ENCODE data around the gene GRK7.
"Not testable (repeated sequence)": the region's sequence is repeated elsewhere in the genome, so short reads cannot be mapped to it uniquely, and the experiment has no call there.

The GRK7 gene

DNA sequence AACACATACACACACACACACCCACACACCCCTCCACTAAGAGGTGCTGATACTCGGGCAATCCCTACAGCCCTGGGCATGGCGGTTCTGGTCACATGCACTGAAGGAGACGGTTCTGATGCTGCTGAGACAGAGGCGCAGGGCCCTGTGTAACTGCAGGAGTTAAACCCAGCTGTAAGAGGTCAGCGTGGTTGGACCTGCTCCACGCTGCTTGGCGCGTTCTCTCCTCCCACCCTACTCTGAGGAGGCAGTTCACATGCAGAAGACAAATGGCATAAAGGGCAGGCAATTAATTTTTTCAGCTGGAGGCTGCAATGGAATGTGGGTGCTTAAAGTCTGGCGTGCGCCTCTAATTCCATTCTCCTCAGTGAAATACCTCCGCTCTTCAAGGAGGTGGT is 35.2 kb downstream of the GRK7 start:
- H3K4me3 ChIP-seq (ENCODE audit: low read depth, low read length), result no peak overlapping the region
- DNase-seq (ENCODE audit: low read depth), result peak; percentile 30
- no peak for TF ChIP-seq MYC (IDR thresholded peaks at IDR 0.05; ENCODE audit: low read depth, low read length)
- TF ChIP-seq CTCF (IDR thresholded peaks at IDR 0.05; ENCODE audit: low read depth, low read length), result no peak
- TF ChIP-seq POLR2A (IDR thresholded peaks at IDR 0.05; ENCODE audit: extremely low read depth, insufficient read length), result no peak
- no peak for TF ChIP-seq MAX (IDR thresholded peaks at IDR 0.05; ENCODE audit: low read depth, low read length)

DNA sequence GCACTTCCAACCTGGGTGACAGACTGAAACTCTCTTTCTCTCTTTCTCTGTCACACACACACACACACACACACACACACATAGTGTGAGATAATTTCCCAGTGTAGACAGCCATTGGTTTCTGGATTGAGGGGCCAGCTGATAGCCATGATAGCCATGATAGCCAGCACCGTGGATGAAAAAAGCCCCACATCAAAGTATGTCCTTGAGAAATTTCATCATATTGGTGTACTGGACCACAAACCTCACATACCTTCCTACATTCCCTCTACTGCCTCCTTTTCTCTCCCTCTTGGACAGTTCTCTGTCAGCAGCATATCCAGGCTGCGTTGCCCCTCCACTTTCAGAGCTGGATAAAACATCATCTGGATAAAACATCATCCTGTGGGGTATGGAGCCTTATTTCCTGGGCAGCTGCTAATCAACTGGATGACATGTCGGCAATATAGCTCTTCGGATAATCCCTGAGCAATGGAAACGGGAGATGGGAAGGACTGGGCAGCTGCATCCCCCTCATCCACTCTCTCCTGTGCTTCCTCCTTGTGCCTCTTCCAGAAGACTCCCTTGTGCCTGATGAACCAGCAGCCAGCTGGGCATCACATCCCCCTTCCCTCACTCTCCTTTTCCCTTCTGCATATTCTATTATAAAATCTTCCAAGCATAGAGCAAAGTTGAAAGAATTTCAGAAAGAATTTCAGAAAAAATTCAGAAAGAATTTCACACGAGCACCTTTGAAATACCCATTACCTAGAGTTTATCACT is 39.3 kb downstream of the GRK7 start:
- no peak overlapping the region for H3K4me3 ChIP-seq (ENCODE audit: low read depth, low read length)
- no peak for DNase-seq (ENCODE audit: low read depth)
- TF ChIP-seq CTCF (IDR thresholded peaks at IDR 0.05; ENCODE audit: low read depth, low read length), result no peak
- TF ChIP-seq POLR2A (IDR thresholded peaks at IDR 0.05; ENCODE audit: extremely low read depth, insufficient read length), result no peak
- no peak for TF ChIP-seq MYC (IDR thresholded peaks at IDR 0.05; ENCODE audit: low read depth, low read length)
- no peak for TF ChIP-seq MAX (IDR thresholded peaks at IDR 0.05; ENCODE audit: low read depth, low read length)

- not testable (repeated sequence) for DNase-seq (ENCODE audit: low read depth); H3K4me3 ChIP-seq (ENCODE audit: low read depth, low read length)
These were observed 40.3 kb downstream of the GRK7 start for GRCh38 chr3:141803538-141803937.

- TF ChIP-seq CTCF (IDR thresholded peaks at IDR 0.05; ENCODE audit: low read depth, low read length) (no peak), MYC (IDR thresholded peaks at IDR 0.05; ENCODE audit: low read depth, low read length) (no peak), MAX (IDR thresholded peaks at IDR 0.05; ENCODE audit: low read depth, low read length) (no peak), POLR2A (IDR thresholded peaks at IDR 0.05; ENCODE audit: extremely low read depth, insufficient read length) (no peak)
These were observed 41.2 kb downstream of the GRK7 start for GRCh38 chr3:141804447-141804777.

DNA sequence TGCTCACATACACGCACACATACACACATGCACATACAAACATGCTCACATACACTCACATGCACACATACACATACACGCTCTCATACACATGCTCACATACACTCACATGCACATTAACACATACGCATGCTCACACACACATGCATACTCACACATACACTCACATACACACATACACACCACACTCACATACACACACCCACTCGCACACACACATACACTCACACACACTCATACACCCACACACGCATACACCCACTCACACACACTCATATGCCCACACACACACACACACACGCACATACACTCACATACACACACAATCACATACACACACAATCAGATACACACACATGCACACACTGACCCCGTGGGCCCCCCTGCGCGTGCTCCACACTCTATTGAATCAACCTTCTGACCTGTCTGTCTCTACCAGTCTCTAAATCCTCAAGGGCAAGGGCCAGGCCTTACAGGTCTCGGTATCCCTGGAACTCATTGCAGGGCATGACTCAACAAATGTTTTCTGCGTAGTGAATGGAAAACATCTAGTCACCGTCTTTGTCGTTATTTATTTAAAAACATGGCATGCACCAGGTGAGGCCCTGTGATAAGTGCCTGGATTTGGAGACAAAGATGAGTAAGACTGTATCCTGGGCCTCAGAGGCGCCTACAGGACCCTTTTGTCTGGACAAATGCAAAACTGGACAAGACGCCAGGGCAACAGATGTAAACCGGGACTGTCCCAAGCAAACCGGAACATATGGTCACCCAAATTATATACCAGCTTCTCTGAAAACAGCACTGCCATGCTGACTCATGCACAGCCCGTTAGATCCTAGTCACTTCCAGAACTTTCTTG is 41.8 kb downstream of the GRK7 start:
- TF ChIP-seq MAX (IDR thresholded peaks at IDR 0.05; ENCODE audit: low read depth, low read length) (no peak), POLR2A (IDR thresholded peaks at IDR 0.05; ENCODE audit: extremely low read depth, insufficient read length) (no peak), MYC (IDR thresholded peaks at IDR 0.05; ENCODE audit: low read depth, low read length) (no peak), CTCF (IDR thresholded peaks at IDR 0.05; ENCODE audit: low read depth, low read length) (no peak)
- H3K4me3 ChIP-seq (ENCODE audit: low read depth, low read length), result no peak overlapping the region
- DNase-seq (ENCODE audit: low read depth), result no peak

More at GRCh38 chr3:141804447-141804777, 41.2 kb downstream of the GRK7 start:
- H3K4me3 ChIP-seq (ENCODE audit: low read depth, low read length), result no peak overlapping the region
- no peak for DNase-seq (ENCODE audit: low read depth)

DNA sequence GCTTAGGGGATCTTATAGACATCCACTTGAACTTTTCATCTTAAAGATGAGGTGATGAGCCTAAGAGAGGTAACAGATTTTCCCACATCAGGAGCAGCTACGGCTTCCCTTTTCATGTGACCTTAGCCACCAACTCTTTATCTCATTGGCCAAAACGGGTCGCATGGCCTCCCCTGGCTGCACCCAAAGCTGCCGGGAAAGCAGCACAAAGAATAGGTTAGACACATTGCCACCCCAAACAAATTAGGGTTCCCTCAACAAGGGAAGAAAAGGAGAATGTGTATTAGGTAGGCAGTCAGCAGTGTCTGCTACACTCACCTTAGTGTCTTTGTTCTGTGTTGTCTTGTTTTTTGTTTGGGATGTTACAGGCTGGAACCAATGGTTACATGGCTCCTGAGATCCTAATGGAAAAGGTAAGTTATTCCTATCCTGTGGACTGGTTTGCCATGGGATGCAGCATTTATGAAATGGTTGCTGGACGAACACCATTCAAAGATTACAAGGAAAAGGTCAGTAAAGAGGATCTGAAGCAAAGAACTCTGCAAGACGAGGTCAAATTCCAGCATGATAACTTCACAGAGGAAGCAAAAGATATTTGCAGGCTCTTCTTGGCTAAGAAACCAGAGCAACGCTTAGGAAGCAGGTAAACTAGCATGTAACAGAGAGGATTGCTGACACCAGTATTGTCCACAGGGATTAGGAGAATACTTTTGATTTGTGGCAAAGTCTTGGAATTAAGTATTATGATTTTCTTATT is 44.2 kb downstream of the GRK7 start:
- no peak overlapping the region for H3K4me3 ChIP-seq (ENCODE audit: low read depth, low read length)
- DNase-seq (ENCODE audit: low read depth), result no peak
- TF ChIP-seq MYC (IDR thresholded peaks at IDR 0.05; ENCODE audit: low read depth, low read length), result no peak
- no peak for TF ChIP-seq CTCF (IDR thresholded peaks at IDR 0.05; ENCODE audit: low read depth, low read length)
- no peak for TF ChIP-seq MAX (IDR thresholded peaks at IDR 0.05; ENCODE audit: low read depth, low read length)
- no peak for TF ChIP-seq POLR2A (IDR thresholded peaks at IDR 0.05; ENCODE audit: extremely low read depth, insufficient read length)
